MM.1S (cell line): ENCODE measurements around the gene EPN1.

Experiments used
- DNase-seq: peaks from one replicate; pipeline ENCODE4 v3.0.0-alpha.2; 2015
- H2AFZ ChIP-seq: fragments of 300-600 bp; sonication (generic); 2 replicates; pipeline ENCODE4 v1.6.0; 2016; ENCODE audit warnings: antibody characterized with exemption, low read length
- H3F3A ChIP-seq: fragments of 300-600 bp; sonication (generic); 2 replicates; pipeline ENCODE4 v1.6.1; 2016; ENCODE audit warnings: mild to moderate bottlenecking, antibody characterized with exemption, low read length, moderate library complexity, mixed read lengths; ENCODE audit not compliant: insufficient read depth
- H3K27ac ChIP-seq: fragments of 300-600 bp; sonication (generic); 2 replicates; pipeline ENCODE4 v1.5.1; 2016; ENCODE audit warnings: mild to moderate bottlenecking, low read length
- H3K27me3 ChIP-seq: fragments of 300-600 bp; sonication (generic); replicated peaks from 2 replicates; pipeline ENCODE4 v1.6.0; 2016; ENCODE audit warnings: low read length; ENCODE audit not compliant: insufficient read depth
- H3K36me3 ChIP-seq: fragments of 300-600 bp; sonication (generic); replicated peaks from 2 replicates; pipeline ENCODE4 v1.6.1; 2016; ENCODE audit warnings: mild to moderate bottlenecking, low read length, mixed read lengths; ENCODE audit not compliant: insufficient read depth
- H3K4me1 ChIP-seq: fragments of 300-600 bp; sonication (generic); 2 replicates; pipeline ENCODE4 v1.6.1; 2016; ENCODE audit warnings: low read length, mixed read lengths
- H3K4me2 ChIP-seq: fragments of 300-600 bp; sonication (generic); 2 replicates; pipeline ENCODE4 v1.6.0; 2016; ENCODE audit warnings: low read depth, low read length
- H3K4me3 ChIP-seq: fragments of 300-600 bp; sonication (generic); 2 replicates; pipeline ENCODE4 v1.5.1; 2016; ENCODE audit warnings: low read length, mixed read lengths
- H3K79me2 ChIP-seq: fragments of 300-600 bp; sonication (generic); 2 replicates; pipeline ENCODE4 v1.6.1; 2016; ENCODE audit warnings: mixed run types, low read length, mixed read lengths
- H3K9ac ChIP-seq: fragments of 300-600 bp; sonication (generic); 2 replicates; pipeline ENCODE4 v1.6.1; 2016; ENCODE audit warnings: low read length, mixed read lengths
- H3K9me2 ChIP-seq: fragments of 300-600 bp; sonication (generic); replicated peaks from 2 replicates; pipeline ENCODE4 v1.6.1; 2016; ENCODE audit warnings: mild to moderate bottlenecking, low read length, mixed read lengths; ENCODE audit not compliant: insufficient read depth
- H3K9me3 ChIP-seq: fragments of 300-600 bp; sonication (generic); replicated peaks from 2 replicates; pipeline ENCODE4 v1.6.1; 2016; ENCODE audit warnings: mild to moderate bottlenecking, low read length, mixed read lengths; ENCODE audit not compliant: insufficient read depth
- H4K20me1 ChIP-seq: fragments of 300-600 bp; sonication (generic); 2 replicates; pipeline ENCODE4 v1.6.1; 2016; ENCODE audit warnings: mild to moderate bottlenecking, low read length, moderate library complexity, mixed read lengths; ENCODE audit not compliant: insufficient read depth
- EZH2 ChIP-seq: fragments of 300-600 bp; sonication (generic); optimal IDR thresholded peaks from 2 replicates; pipeline ENCODE3; 2017; ENCODE audit warnings: low read depth, mild to moderate bottlenecking, antibody characterized with exemption, low read length, mixed read lengths
- EZH2phosphoT487 ChIP-seq: fragments of 300-600 bp; sonication (generic); IDR thresholded peaks from 2 replicates; pipeline ENCODE4 v1.6.1; 2018; ENCODE audit warnings: antibody characterized with exemption, low read length
- TF ChIP-seq, protein P1 (sequence below): fragments of 300-600 bp; sonication (generic); IDR thresholded peaks from 2 replicates; pipeline ENCODE4 v1.5.1; 2016; ENCODE audit warnings: antibody characterized with exemption, low read length, mixed read lengths

EPN1 gene

DNA sequence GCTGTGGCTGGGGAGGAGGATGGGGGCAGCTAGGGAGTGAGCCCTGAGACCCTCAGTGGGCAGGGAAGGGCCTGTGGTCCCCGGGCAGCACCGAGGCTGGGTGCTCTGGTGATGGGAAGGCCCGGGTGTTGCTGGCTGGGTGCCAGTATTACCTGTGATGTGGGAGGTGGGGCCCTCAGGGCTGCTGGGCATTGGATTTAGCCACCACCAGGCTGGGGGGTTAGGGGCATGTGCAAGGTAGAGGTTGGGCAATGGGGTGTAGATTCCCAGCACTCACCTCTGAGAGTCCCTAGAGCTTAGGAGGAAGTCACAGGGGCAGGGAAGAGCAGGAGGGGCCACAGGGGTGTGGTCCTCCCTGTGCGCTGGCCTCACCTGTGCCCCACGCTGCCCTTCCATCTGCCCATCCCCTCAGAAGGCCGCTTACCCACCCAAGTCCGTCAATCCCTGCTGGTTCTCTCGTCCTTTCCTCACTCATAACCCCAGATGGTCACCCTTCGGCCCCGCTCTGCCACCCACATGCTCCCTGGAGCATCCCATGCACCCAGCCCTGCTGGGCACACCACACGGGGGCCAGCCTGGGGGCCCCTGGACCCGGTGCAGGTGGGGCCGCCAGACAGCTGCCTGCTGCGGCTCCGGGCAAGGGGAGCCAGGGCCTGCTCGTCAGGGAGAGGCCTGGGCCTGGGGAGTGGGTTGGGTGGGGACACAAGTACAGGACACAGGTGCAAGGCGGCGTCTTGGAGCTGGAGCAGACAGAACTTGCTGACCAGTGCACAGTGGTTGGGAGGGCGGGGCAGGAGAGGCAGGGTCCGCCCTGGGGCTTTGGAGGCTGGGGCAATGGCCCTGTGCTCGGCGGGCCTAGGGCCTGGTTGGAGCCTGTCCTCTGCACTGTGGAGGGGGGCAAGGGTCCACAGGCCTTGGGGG is 12.5 kb downstream of the EPN1 start:
- no peak for DNase-seq
- TF ChIP-seq EZH2, result no peak
- TF ChIP-seq EZH2phosphoT487, result no peak
- TF ChIP-seq, protein P1, sequence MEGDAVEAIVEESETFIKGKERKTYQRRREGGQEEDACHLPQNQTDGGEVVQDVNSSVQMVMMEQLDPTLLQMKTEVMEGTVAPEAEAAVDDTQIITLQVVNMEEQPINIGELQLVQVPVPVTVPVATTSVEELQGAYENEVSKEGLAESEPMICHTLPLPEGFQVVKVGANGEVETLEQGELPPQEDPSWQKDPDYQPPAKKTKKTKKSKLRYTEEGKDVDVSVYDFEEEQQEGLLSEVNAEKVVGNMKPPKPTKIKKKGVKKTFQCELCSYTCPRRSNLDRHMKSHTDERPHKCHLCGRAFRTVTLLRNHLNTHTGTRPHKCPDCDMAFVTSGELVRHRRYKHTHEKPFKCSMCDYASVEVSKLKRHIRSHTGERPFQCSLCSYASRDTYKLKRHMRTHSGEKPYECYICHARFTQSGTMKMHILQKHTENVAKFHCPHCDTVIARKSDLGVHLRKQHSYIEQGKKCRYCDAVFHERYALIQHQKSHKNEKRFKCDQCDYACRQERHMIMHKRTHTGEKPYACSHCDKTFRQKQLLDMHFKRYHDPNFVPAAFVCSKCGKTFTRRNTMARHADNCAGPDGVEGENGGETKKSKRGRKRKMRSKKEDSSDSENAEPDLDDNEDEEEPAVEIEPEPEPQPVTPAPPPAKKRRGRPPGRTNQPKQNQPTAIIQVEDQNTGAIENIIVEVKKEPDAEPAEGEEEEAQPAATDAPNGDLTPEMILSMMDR, result no peak
- no peaks in the 10 kb centered on the region for H3K9me3 ChIP-seq
- no peak overlapping the region for H2AFZ ChIP-seq
- H3K9me2 ChIP-seq, result no peaks in the 10 kb centered on the region
- no peak overlapping the region for H3K9ac ChIP-seq
- no peaks in the 10 kb centered on the region for H3K4me1 ChIP-seq
- no peaks in the 10 kb centered on the region for H4K20me1 ChIP-seq
- peaks cover 56% of the 10 kb centered on the region for H3K79me2 ChIP-seq
- no peak overlapping the region for H3K4me3 ChIP-seq
- no peak overlapping the region for H3K4me2 ChIP-seq
- H3K36me3 ChIP-seq, result no peaks in the 10 kb centered on the region
- no peaks in the 10 kb centered on the region for H3F3A ChIP-seq
- H3K27me3 ChIP-seq, result no peaks in the 10 kb centered on the region
- no peak overlapping the region for H3K27ac ChIP-seq

DNA sequence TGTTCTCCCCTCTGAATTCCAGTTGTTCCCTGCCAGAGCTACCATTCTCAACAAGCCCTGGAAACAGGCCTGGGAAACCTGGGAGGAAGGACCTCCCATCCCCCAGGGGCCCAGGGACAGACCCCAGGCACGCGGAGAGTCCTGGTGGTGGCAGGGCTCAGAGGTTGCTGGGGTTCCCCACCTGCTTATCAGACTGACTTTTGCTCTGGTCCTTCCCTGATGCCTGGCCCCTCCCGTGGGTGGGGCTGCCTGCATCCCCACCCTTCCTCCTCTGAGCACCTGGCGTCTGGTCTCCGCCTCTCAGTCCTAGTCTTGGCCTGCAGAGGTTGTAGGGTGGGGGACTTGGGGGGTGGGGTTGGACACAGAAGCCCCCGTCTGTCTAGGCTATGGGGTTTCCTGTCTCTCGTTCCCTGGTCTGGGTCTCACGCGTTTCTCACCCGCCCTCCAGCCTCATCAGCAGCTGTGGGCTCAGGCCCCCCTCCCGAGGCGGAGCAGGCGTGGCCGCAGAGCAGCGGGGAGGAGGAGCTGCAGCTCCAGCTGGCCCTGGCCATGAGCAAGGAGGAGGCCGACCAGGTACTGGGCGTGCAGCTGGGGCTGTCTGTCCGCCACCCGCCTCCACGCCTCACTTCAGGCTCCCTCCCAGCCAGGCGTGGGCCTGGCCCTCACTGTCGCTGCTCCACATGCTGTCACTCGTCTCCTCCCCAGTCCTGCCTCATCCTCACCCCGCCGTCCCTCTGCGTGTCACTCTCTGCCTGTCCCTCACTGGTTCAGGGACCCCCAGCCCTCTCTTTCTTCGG is 13.6 kb downstream of the EPN1 start:
- Histone ChIP-seq H3K27me3 (no peaks in the 10 kb centered on the region), H3F3A (no peaks in the 10 kb centered on the region), H3K9me2 (no peaks in the 10 kb centered on the region), H3K4me1 (no peaks in the 10 kb centered on the region), H3K79me2 (peaks cover 50% of the 10 kb centered on the region), H2AFZ (no peak overlapping the region), H3K27ac (no peak overlapping the region), H3K36me3 (no peaks in the 10 kb centered on the region), H3K4me3 (no peak overlapping the region), H3K4me2 (no peak overlapping the region), H4K20me1 (no peaks in the 10 kb centered on the region), H3K9me3 (no peaks in the 10 kb centered on the region), H3K9ac (no peak overlapping the region)
- TF ChIP-seq, protein P1, result no peak
- TF ChIP-seq EZH2phosphoT487, result no peak
- no peak for TF ChIP-seq EZH2
- DNase-seq, result no peak

DNA sequence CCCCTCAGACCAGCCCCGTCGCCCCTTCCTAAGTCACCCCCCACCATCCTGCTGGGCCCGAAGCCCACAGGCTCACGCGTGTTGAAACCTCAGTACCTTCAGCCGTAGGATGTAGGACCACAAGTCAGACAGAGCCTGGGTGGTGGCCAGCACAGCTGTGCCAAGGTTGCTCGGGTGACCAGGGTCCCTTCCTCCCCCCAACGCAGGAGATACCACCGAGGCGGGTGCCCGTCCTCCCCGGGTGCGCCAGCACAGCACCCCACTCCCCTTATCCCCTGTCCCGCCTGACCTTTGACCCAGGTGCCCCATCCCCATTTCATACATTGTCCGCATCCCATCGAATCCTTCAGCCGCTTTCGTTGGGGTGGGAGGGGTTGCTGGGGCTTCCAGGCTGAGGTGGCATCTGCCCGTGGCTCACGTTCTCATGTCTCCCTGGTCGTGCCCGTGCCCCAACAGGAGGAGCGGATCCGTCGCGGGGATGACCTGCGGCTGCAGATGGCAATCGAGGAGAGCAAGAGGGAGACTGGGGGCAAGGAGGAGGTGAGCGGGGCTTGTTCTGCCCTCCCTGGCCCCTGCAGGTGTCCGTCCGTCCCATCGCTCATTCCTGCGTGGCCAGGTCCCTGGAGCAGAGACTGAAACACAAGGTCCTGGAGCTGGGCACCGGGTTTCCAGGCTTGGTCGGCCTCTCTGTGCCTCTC is 14.5 kb downstream of the EPN1 start:
- Histone ChIP-seq H3K79me2 (peaks cover 41% of the 10 kb centered on the region), H3K9me3 (no peaks in the 10 kb centered on the region), H3K27me3 (no peaks in the 10 kb centered on the region), H3F3A (no peaks in the 10 kb centered on the region), H3K4me2 (no peak overlapping the region), H3K27ac (no peak overlapping the region), H3K36me3 (no peaks in the 10 kb centered on the region), H3K9ac (no peak overlapping the region), H3K9me2 (no peaks in the 10 kb centered on the region), H3K4me3 (no peak overlapping the region), H2AFZ (no peak overlapping the region), H3K4me1 (no peaks in the 10 kb centered on the region), H4K20me1 (no peaks in the 10 kb centered on the region)
- DNase-seq, result no peak
- TF ChIP-seq EZH2 (no peak), EZH2phosphoT487 (no peak)
- TF ChIP-seq, protein P1, result no peak
